K562 (cell line): ENCODE measurements around the gene LY6G6F. TPM values are rescaled to one million over a fixed set of nuclear protein-coding genes. Genes with fewer than 3 reads are reported as not detected.
A peak's percentile ranks its signal among the peaks of the same experiment; 100 is the strongest.

Experiments
- BRF1 ChIP-seq: IDR thresholded peaks from 3 replicates; pipeline ENCODE4 v1.6.1; 2011; ENCODE audit warnings: borderline replicate concordance, mild to moderate bottlenecking; ENCODE audit not compliant: insufficient read length; ENCODE audit errors: extremely low read depth
- ELF2 ChIP-seq: fragments of 250-450 bp; sonication (Bioruptor Pico); IDR thresholded peaks from 2 replicates; pipeline ENCODE4 v1.5.0; 2021; ENCODE audit warnings: mild to moderate bottlenecking
- POLR3A ChIP-seq: IDR thresholded peaks from 2 replicates; pipeline ENCODE4 v1.6.1; 2011; ENCODE audit warnings: borderline replicate concordance, mild to moderate bottlenecking, moderate library complexity; ENCODE audit not compliant: insufficient read length, insufficient read depth; ENCODE audit errors: extremely low read depth
- TAF7 ChIP-seq: fragments of 450-650 bp; IDR thresholded peaks from 2 replicates; pipeline ENCODE4 v1.6.1; 2016; ENCODE audit warnings: missing genetic modification characterization, missing compliant biosample characterization
- polyA plus RNA-seq, 8 experiments: library from polyadenylated mRNA; depleted of rRNA in 4 of 8; stranded (reverse) in 5 of 8; unstranded in 3 of 8; fragments of >200 nt; fragmentation: Nextera tagmentation in 2 of 8; fragmentation: Illumina TruSeq in 1 of 8; extraction: Ambion mirVana in 2 of 8; extraction: Trizol in 1 of 8; gene quantifications; 2 replicates each; pipeline versions ENCODE4 v1.2.1 to v1.2.3, GENCODE V29; 2011 to 2014; ENCODE audit warnings: inconsistent platforms in 1 of 8, missing spikeins in 1 of 8
- total RNA-seq, 7 experiments: library from RNA; depleted of rRNA in 6 of 7; stranded (reverse); fragments of >200 nt in 6 of 7; fragmentation: Illumina TruSeq in 2 of 7; extraction: Trizol in 2 of 7; gene quantifications; 2 replicates each; pipeline versions ENCODE4 v1.2.1 to v1.2.3, GENCODE V29; 2011 to 2021; ENCODE audit warnings: low replicate concordance in 1 of 7
- TF ChIP-seq, protein P1 (sequence below), 2 experiments: fragments of 450-650 bp; formaldehyde crosslinking in 1 of 2; IDR thresholded peaks; 2 replicates each; pipeline versions ENCODE4 v1.4.0 to v1.6.1; 2014 to 2020; ENCODE audit warnings: mild to moderate bottlenecking in 2 of 2, borderline replicate concordance in 1 of 2, low read depth in 1 of 2
- TF ChIP-seq, protein P2 (sequence below): fragments of 150-350 bp; IDR thresholded peaks from 2 replicates; pipeline ENCODE4 v1.6.1; 2014; ENCODE audit warnings: low read depth, mild to moderate bottlenecking, low read length, borderline replicate concordance
- TF ChIP-seq, protein P3 (sequence below): fragments of 250-450 bp; sonication (Bioruptor Pico); IDR thresholded peaks from 2 replicates; pipeline ENCODE4 v1.4.0; 2020; ENCODE audit warnings: mild to moderate bottlenecking, moderate library complexity
- TF ChIP-seq, protein P4 (sequence below): sonication (generic); formaldehyde crosslinking; IDR thresholded peaks from 2 replicates; pipeline ENCODE4 v1.8.1; 2022; ENCODE audit warnings: missing genetic modification reagents
- TF ChIP-seq, protein P5 (sequence below): sonication (generic); formaldehyde crosslinking; IDR thresholded peaks from 2 replicates; pipeline ENCODE4 v1.8.1; 2023; ENCODE audit warnings: mild to moderate bottlenecking, missing genetic modification reagents

LY6G6F gene
- total and polyA plus RNA-seq, 9 of the 15 experiments (the other 6 are each of a cell fraction or from before 2014, with no cell fraction given), result 0.14 to 0.50 (median 0.28) TPM; not detected in 2

DNA sequence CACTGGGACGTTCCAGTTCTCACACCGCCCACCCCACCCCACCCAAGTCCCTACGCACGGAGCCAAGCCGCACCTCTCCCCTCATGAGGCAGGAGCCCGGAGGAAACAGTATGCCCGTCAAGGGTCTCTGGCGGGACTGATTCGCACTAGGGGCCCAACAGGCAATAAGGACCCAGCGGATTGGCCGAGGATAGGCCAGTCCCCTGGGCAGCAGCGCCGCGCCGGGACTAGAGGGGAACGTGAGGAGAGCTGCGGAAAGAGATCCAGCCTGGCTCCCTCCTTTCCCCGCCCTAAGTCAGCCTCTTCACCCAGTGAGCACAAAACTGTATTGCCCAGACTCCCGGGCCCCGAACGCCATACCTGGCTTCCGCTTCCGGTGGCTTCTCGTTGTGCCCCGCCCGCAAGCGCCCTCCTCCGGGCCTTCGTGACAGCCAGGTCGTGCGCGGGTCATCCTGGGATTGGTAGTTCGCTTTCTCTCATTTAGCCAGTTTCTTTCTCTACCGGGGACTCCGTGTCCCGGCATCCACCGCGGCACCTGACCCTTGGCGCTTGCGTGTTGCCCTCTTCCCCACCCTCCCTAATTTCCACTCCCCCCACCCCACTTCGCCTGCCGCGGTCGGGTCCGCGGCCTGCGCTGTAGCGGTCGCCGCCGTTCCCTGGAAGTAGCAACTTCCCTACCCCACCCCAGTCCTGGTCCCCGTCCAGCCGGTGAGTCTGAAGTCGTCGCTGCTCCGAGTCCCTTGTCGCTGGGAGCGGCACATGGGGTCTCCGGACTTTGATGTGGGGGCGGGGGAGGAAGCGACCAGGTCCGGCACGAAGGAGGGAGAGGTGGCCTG, 40.9 kb upstream of the LY6G6F start, which contains the start of gene CSNK2B (continued):
- TF ChIP-seq, protein P1, sequence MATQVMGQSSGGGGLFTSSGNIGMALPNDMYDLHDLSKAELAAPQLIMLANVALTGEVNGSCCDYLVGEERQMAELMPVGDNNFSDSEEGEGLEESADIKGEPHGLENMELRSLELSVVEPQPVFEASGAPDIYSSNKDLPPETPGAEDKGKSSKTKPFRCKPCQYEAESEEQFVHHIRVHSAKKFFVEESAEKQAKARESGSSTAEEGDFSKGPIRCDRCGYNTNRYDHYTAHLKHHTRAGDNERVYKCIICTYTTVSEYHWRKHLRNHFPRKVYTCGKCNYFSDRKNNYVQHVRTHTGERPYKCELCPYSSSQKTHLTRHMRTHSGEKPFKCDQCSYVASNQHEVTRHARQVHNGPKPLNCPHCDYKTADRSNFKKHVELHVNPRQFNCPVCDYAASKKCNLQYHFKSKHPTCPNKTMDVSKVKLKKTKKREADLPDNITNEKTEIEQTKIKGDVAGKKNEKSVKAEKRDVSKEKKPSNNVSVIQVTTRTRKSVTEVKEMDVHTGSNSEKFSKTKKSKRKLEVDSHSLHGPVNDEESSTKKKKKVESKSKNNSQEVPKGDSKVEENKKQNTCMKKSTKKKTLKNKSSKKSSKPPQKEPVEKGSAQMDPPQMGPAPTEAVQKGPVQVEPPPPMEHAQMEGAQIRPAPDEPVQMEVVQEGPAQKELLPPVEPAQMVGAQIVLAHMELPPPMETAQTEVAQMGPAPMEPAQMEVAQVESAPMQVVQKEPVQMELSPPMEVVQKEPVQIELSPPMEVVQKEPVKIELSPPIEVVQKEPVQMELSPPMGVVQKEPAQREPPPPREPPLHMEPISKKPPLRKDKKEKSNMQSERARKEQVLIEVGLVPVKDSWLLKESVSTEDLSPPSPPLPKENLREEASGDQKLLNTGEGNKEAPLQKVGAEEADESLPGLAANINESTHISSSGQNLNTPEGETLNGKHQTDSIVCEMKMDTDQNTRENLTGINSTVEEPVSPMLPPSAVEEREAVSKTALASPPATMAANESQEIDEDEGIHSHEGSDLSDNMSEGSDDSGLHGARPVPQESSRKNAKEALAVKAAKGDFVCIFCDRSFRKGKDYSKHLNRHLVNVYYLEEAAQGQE (IDR thresholded peaks at IDR 0.05; ENCODE audit: borderline replicate concordance), result no peak
- TF ChIP-seq, protein P1 (CRISPR knock-in tag; IDR thresholded peaks at IDR 0.05; ENCODE audit: low read depth), result peak; percentile 75; the same call in 1 of the 2 replicates
- TF ChIP-seq TAF7 (tag) (peak; percentile 90), ELF2 (peak; percentile 83), BRF1 (no peak), POLR3A (no peak)
- TF ChIP-seq, protein P2, sequence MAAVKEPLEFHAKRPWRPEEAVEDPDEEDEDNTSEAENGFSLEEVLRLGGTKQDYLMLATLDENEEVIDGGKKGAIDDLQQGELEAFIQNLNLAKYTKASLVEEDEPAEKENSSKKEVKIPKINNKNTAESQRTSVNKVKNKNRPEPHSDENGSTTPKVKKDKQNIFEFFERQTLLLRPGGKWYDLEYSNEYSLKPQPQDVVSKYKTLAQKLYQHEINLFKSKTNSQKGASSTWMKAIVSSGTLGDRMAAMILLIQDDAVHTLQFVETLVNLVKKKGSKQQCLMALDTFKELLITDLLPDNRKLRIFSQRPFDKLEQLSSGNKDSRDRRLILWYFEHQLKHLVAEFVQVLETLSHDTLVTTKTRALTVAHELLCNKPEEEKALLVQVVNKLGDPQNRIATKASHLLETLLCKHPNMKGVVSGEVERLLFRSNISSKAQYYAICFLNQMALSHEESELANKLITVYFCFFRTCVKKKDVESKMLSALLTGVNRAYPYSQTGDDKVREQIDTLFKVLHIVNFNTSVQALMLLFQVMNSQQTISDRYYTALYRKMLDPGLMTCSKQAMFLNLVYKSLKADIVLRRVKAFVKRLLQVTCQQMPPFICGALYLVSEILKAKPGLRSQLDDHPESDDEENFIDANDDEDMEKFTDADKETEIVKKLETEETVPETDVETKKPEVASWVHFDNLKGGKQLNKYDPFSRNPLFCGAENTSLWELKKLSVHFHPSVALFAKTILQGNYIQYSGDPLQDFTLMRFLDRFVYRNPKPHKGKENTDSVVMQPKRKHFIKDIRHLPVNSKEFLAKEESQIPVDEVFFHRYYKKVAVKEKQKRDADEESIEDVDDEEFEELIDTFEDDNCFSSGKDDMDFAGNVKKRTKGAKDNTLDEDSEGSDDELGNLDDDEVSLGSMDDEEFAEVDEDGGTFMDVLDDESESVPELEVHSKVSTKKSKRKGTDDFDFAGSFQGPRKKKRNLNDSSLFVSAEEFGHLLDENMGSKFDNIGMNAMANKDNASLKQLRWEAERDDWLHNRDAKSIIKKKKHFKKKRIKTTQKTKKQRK, result no peak
- TF ChIP-seq, protein P3, sequence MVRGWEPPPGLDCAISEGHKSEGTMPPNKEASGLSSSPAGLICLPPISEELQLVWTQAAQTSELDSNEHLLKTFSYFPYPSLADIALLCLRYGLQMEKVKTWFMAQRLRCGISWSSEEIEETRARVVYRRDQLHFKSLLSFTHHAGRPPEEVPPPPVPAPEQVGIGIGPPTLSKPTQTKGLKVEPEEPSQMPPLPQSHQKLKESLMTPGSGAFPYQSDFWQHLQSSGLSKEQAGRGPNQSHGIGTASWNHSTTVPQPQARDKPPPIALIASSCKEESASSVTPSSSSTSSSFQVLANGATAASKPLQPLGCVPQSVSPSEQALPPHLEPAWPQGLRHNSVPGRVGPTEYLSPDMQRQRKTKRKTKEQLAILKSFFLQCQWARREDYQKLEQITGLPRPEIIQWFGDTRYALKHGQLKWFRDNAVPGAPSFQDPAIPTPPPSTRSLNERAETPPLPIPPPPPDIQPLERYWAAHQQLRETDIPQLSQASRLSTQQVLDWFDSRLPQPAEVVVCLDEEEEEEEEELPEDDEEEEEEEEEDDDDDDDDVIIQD (CRISPR knock-in tag), result no peak
- TF ChIP-seq, protein P4, sequence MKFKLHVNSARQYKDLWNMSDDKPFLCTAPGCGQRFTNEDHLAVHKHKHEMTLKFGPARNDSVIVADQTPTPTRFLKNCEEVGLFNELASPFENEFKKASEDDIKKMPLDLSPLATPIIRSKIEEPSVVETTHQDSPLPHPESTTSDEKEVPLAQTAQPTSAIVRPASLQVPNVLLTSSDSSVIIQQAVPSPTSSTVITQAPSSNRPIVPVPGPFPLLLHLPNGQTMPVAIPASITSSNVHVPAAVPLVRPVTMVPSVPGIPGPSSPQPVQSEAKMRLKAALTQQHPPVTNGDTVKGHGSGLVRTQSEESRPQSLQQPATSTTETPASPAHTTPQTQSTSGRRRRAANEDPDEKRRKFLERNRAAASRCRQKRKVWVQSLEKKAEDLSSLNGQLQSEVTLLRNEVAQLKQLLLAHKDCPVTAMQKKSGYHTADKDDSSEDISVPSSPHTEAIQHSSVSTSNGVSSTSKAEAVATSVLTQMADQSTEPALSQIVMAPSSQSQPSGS (CRISPR knock-in tag), result no peak
- TF ChIP-seq, protein P5, sequence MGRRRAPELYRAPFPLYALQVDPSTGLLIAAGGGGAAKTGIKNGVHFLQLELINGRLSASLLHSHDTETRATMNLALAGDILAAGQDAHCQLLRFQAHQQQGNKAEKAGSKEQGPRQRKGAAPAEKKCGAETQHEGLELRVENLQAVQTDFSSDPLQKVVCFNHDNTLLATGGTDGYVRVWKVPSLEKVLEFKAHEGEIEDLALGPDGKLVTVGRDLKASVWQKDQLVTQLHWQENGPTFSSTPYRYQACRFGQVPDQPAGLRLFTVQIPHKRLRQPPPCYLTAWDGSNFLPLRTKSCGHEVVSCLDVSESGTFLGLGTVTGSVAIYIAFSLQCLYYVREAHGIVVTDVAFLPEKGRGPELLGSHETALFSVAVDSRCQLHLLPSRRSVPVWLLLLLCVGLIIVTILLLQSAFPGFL (CRISPR knock-in tag), result no peak
